ENCODE measurements around the gene TCFL5. TPM values are rescaled to one million over a fixed set of nuclear protein-coding genes. Genes with fewer than 3 reads are reported as not detected.

TCFL5 gene
- total RNA-seq, 6 donors from 2014 or later: 2.1 to 9.6 (median 7.1) TPM

GRCh38 chr20:62846166-62846890 lies 15.3 kb downstream of the TCFL5 start:
- Histone ChIP-seq H3K27ac (no peak overlapping the region), H3K4me1 (no peaks in the 10 kb centered on the region), H3K36me3 (peaks cover 0 to 6% (median 0%) of the 10 kb centered on the region in 4 donors), H3K9me3 (no peaks in the 10 kb centered on the region), H3K27me3 (no peaks in the 10 kb centered on the region), H3K4me3 (no peak overlapping the region)
- TF ChIP-seq EP300 (IDR thresholded peaks at IDR 0.05): no peak
- TF ChIP-seq POLR2A (IDR thresholded peaks at IDR 0.05): no peak
- no peak for TF ChIP-seq POLR2AphosphoS5 (IDR thresholded peaks at IDR 0.05)
- no peak for TF ChIP-seq CTCF (IDR thresholded peaks at IDR 0.05)
- ATAC-seq (ENCODE audit: low FRiP score in 2 of 2) (no peak), DNase-seq (no peak)
- WGBS, 2 donors: 95 to 97% methylated on average over 19 of the region's 19 CpGs

- no peaks in the 10 kb centered on the region for H3K9me3 ChIP-seq
- no peaks in the 10 kb centered on the region for H3K27me3 ChIP-seq
- peaks cover 0 to 6% (median 0%) of the 10 kb centered on the region in 4 donors for H3K36me3 ChIP-seq
- H3K4me3 ChIP-seq: no peak overlapping the region
- H3K27ac ChIP-seq: no peak overlapping the region
- WGBS, 2 donors: 95 to 96% methylated on average over 16 of the region's 16 CpGs
- DNase-seq (no peak), ATAC-seq (ENCODE audit: low FRiP score in 2 of 2) (no peak)
- TF ChIP-seq POLR2AphosphoS5 (IDR thresholded peaks at IDR 0.05) (no peak), CTCF (IDR thresholded peaks at IDR 0.05) (no peak), EP300 (IDR thresholded peaks at IDR 0.05) (no peak), POLR2A (IDR thresholded peaks at IDR 0.05) (no peak)
- no peaks in the 10 kb centered on the region for H3K4me1 ChIP-seq
Measured at GRCh38 chr20:62845416-62846160, 16.0 kb downstream of the TCFL5 start.

- no peak for ATAC-seq (ENCODE audit: low FRiP score in 2 of 2)
- Histone ChIP-seq H3K27ac (no peak overlapping the region), H3K9me3 (no peaks in the 10 kb centered on the region), H3K27me3 (no peaks in the 10 kb centered on the region), H3K36me3 (peaks cover 0 to 6% (median 0%) of the 10 kb centered on the region in 4 donors), H3K4me3 (no peak overlapping the region), H3K4me1 (no peaks in the 10 kb centered on the region)
- TF ChIP-seq POLR2AphosphoS5 (IDR thresholded peaks at IDR 0.05) (no peak), CTCF (IDR thresholded peaks at IDR 0.05) (no peak), EP300 (IDR thresholded peaks at IDR 0.05) (no peak), POLR2A (IDR thresholded peaks at IDR 0.05) (no peak)
- no peak for DNase-seq
- WGBS, 2 donors: 96 to 97% methylated on average over 7 of the region's 7 CpGs
Measured at GRCh38 chr20:62844182-62844581, 17.4 kb downstream of the TCFL5 start.

GRCh38 chr20:62843656-62844055 lies 18.0 kb downstream of the TCFL5 start:
- ATAC-seq (ENCODE audit: low FRiP score in 2 of 2) (no peak), DNase-seq (no peak)
- no peaks in the 10 kb centered on the region for H3K9me3 ChIP-seq
- peaks cover 0 to 6% (median 0%) of the 10 kb centered on the region in 4 donors for H3K36me3 ChIP-seq
- TF ChIP-seq POLR2AphosphoS5 (IDR thresholded peaks at IDR 0.05): no peak
- no peak for TF ChIP-seq POLR2A (IDR thresholded peaks at IDR 0.05)
- TF ChIP-seq CTCF (IDR thresholded peaks at IDR 0.05): no peak
- no peak for TF ChIP-seq EP300 (IDR thresholded peaks at IDR 0.05)
- H3K27me3 ChIP-seq: no peaks in the 10 kb centered on the region
- H3K4me3 ChIP-seq: no peak overlapping the region
- no peaks in the 10 kb centered on the region for H3K4me1 ChIP-seq
- no peak overlapping the region for H3K27ac ChIP-seq
- 95 to 98% methylated on average over 10 of the region's 10 CpGs for WGBS, 2 donors
